T-helper 2 cell (primary cell): Measurements from ENCODE around the gene LIPC.

Source experiments
- DNase-seq, 5 experiments: peaks; one replicate each; pipeline versions ENCODE4 v3.0.0 to v3.0.0-alpha.2; 2012 to 2022

Gene LIPC

GRCh38 chr15:58407236-58407775, 24.5 kb upstream of the LIPC start:
- no peak for DNase-seq

GRCh38 chr15:58407778-58408177, 24.0 kb upstream of the LIPC start:
- no peak for DNase-seq

- no peak for DNase-seq
These were observed 21.9 kb upstream of the LIPC start for GRCh38 chr15:58409861-58410260.

- peak in 2 of 5 experiments; percentile 38 to 52 for DNase-seq
These were observed 21.4 kb upstream of the LIPC start for GRCh38 chr15:58410353-58410752.

- DNase-seq = no peak
These were observed 18.5 kb upstream of the LIPC start for GRCh38 chr15:58413253-58413652.

- DNase-seq = no peak
These were observed 16.2 kb upstream of the LIPC start for GRCh38 chr15:58415636-58416035.

- no peak for DNase-seq
These were observed 14.8 kb upstream of the LIPC start for GRCh38 chr15:58416963-58417362.

- no peak for DNase-seq
These were observed 13.7 kb upstream of the LIPC start for GRCh38 chr15:58418135-58418534.

- DNase-seq = no peak
These were observed 11.8 kb upstream of the LIPC start for GRCh38 chr15:58419803-58420524.

- DNase-seq = no peak
These were observed 11.2 kb upstream of the LIPC start for GRCh38 chr15:58420579-58421043.

- DNase-seq = no peak
These were observed 8.6 kb upstream of the LIPC start for GRCh38 chr15:58423205-58423604.

- DNase-seq = no peak
These were observed 7.8 kb upstream of the LIPC start for GRCh38 chr15:58423831-58424608.

GRCh38 chr15:58424722-58425121, 7.1 kb upstream of the LIPC start:
- DNase-seq = no peak

GRCh38 chr15:58425185-58425584, 6.6 kb upstream of the LIPC start:
- no peak for DNase-seq

GRCh38 chr15:58425834-58426233, 6.0 kb upstream of the LIPC start:
- DNase-seq = no peak

GRCh38 chr15:58426501-58426900, 5.3 kb upstream of the LIPC start:
- no peak for DNase-seq

GRCh38 chr15:58427987-58428386, 3.8 kb upstream of the LIPC start:
- DNase-seq = no peak

- DNase-seq = no peak
These were observed 1.5 kb upstream of the LIPC start for GRCh38 chr15:58430224-58430787.

- no peak for DNase-seq
These were observed 610 bp downstream of the LIPC start for GRCh38 chr15:58432401-58432800.

GRCh38 chr15:58433597-58434333, 2.0 kb downstream of the LIPC start:
- no peak for DNase-seq

- no peak for DNase-seq
These were observed 2.6 kb downstream of the LIPC start for GRCh38 chr15:58434334-58434875.

GRCh38 chr15:58436552-58436951, 4.8 kb downstream of the LIPC start:
- DNase-seq = no peak
